ENCODE data around the gene SEC16B.

Gene SEC16B

GRCh38 chr1:177902266-177902665, 67.6 kb downstream of the SEC16B start:
- H3K9me3 ChIP-seq = no peaks in the 10 kb centered on the region
- in situ Hi-C loops (cut with MboI; ENCODE audit: low sequenced_read_pairs) = no loop called here
- peaks cover 11% of the 10 kb centered on the region for H3K27me3 ChIP-seq (ENCODE audit: low read depth)
- DNase-seq (ENCODE audit: low spot score in 2 of 2) = no peak
- H3K4me1 ChIP-seq = no peaks in the 10 kb centered on the region
- no peak overlapping the region for H3K4me3 ChIP-seq
- no peaks in the 10 kb centered on the region for H3K36me3 ChIP-seq (replicated peaks)

- DNase-seq (ENCODE audit: low spot score in 2 of 2) = no peak
- H3K4me3 ChIP-seq = no peak overlapping the region
- H3K27me3 ChIP-seq (ENCODE audit: low read depth) = no peaks in the 10 kb centered on the region; the same call in 1 of the 2 replicates
- in situ Hi-C loops (cut with MboI; ENCODE audit: low sequenced_read_pairs) = no loop called here
- no peaks in the 10 kb centered on the region for H3K36me3 ChIP-seq (replicated peaks)
- no peaks in the 10 kb centered on the region for H3K9me3 ChIP-seq
- H3K4me1 ChIP-seq = no peaks in the 10 kb centered on the region
Observed at GRCh38 chr1:177897998-177898654, 71.7 kb downstream of the SEC16B start.

GRCh38 chr1:177897281-177897997, 72.4 kb downstream of the SEC16B start:
- in situ Hi-C loops (cut with MboI; ENCODE audit: low sequenced_read_pairs) = no loop called here

More at GRCh38 chr1:177897281-177897997, 72.4 kb downstream of the SEC16B start:
- no peak for DNase-seq (ENCODE audit: low spot score in 2 of 2)
- Histone ChIP-seq H3K4me1 (no peaks in the 10 kb centered on the region), H3K9me3 (no peaks in the 10 kb centered on the region), H3K4me3 (no peak overlapping the region), H3K36me3 (replicated peaks) (no peaks in the 10 kb centered on the region), H3K27me3 (ENCODE audit: low read depth) (no peaks in the 10 kb centered on the region; the same call in 1 of the 2 replicates)

Data from HAP-1 (cell line).